Amniotic stem cell (primary cell): ENCODE measurements around the gene PCNT.

Experiments
- DNase-seq: peaks from one replicate; lab custom pipeline; 2025; lab: John Stamatoyannopoulos, UW

The PCNT gene

DNA sequence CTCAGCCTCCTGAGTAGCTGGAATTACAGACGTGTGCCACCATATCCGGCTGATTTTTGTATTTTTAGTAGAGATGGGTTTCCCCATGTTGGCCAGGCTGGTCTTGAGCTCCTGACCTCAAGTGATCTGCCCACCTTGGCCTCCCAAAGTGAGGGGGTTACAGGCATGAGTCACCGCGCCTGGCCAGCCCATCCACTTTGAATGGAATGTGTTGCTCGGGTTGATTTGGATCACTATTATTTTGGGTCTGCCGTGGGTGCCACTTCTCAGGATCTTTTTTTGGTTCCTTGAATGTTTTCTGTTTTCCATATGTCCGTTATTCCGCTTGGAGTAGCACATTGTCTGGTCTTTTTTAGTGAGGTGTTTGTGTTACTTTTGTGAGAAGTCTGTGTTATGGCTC is 17.0 kb downstream of the PCNT start:
- no peak for DNase-seq

- DNase-seq = no peak
Observed at GRCh38 chr21:46344219-46344915, 20.4 kb downstream of the PCNT start.

DNA sequence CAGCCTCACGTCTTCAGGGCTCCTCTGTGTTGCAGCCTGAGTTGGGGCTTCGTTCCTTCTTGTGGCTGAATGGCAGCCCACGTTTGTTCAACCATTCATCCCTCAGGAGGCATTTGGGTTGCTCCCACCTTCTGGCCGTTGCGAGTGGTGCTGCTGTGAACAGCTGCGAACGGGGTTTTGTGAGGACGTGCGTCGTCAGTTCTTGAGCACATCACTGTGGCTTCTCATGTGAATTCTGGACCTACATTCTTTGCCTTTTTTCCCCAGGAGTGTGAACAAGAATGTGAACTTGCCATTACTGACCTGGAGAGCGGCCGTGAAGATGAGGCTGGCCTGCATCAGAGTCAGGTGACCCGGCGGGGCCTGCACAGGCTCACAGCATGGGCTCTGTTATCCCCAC is 21.9 kb downstream of the PCNT start:
- no peak for DNase-seq

DNA sequence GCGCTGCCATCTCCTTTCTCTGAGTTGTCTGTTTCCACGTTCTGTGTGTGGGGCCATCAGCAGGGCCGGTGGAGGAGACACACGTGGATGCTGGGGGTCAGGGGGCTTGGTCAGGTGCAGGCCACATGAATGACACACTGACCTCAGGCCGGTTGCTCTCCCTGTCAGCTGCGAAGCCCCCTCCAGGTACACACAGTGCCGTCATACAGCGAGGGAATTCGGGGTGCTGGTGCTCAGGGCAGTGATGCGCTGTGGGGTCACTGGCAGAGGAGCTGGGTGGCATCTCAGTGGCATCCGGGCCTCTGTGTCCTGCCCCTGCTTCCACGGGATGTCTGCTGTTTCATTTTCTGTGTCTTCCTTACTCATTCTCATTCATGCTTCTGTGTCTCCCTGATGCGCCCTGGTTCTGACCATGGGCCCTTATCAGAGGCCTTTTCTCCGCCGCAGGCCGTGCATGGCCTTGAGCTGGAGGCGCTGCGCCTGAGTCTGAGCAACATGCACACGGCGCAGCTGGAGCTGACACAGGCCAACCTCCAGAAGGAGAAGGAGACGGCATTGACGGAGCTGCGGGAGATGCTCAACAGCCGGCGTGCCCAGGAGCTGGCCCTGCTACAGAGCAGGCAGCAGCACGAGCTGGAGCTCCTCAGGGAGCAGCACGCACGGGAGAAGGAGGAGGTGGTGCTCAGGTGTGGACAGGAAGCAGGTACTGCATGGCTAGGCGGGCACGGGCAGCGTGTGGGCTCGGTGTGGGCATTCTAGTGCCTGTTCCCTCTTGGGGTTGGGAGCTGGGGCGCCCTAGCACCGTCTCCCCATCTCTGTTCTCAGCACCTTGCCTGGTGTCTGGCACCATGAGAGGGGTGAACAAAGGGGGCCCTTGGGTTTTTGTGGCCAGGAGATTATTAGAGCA is 22.6 kb downstream of the PCNT start:
- no peak for DNase-seq

DNA sequence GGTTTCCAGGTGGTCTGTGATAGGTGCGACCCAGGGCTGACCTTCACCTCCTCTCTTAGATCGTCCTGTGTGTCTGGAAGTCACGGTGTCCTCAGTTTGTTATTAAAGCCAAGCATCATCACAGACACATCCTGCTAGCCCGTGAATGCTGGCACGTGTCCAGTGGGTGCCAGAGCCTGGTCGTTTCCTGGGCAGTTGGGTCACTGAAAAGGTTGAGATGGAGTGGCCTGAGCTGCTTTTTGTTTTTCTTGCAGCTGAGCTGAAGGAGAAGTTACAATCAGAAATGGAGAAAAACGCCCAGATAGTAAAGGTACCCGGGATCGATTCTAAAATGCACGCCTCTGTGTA is 23.2 kb downstream of the PCNT start:
- no peak for DNase-seq

DNA sequence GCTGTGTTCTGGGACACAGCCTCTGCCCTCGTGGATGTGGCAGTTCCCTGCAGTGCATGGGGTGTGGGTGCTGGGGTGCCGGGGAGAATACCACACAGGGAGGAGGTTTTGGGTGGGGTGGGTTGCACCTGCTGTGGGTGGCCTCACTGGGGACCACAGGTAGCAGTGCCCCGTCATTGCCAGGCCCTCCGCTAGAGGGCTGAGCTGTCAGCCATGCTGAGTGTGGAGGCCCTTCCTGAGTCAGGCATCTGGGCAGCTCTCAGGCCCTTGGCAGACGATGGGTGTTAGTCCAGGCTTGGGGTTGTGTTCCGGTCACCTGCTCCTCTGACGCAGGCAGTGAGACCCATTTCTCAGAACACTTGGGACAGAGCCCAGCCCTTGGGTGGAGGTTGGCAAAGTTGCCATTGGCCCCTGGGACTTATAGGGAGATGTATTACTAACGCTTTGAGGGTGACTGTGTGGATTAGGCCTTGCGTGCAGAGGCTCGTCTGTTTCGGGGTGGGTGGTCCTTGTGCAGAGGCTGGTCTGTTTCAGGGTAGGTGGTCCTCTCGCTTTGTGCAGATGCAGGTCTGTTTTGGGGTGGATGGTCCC is 23.9 kb downstream of the PCNT start:
- no peak for DNase-seq

- no peak for DNase-seq
Observed at GRCh38 chr21:46349134-46349760, 25.3 kb downstream of the PCNT start.

DNA sequence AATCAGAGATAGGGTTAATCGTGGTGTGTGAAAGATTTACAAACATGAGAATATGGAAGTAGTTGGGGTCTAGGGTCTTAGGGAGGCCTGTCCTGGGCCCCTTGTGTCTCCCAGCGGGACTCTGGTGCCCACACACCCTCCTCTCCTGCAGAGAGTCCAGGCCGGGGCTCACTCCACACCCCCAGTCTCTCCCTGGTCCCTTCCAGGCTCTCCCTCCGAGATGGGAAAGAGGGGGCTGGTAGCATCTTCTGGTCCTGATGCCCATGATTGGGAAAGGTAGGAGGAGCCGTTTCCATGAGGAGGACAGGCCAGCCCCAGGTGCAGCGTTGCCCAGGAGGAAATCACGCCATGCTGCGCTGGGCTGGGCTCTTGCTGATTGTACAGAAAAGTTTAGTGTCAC is 26.6 kb downstream of the PCNT start:
- no peak for DNase-seq

GRCh38 chr21:46350981-46351380 is 27.0 kb downstream of the PCNT start:
- DNase-seq = no peak

DNA sequence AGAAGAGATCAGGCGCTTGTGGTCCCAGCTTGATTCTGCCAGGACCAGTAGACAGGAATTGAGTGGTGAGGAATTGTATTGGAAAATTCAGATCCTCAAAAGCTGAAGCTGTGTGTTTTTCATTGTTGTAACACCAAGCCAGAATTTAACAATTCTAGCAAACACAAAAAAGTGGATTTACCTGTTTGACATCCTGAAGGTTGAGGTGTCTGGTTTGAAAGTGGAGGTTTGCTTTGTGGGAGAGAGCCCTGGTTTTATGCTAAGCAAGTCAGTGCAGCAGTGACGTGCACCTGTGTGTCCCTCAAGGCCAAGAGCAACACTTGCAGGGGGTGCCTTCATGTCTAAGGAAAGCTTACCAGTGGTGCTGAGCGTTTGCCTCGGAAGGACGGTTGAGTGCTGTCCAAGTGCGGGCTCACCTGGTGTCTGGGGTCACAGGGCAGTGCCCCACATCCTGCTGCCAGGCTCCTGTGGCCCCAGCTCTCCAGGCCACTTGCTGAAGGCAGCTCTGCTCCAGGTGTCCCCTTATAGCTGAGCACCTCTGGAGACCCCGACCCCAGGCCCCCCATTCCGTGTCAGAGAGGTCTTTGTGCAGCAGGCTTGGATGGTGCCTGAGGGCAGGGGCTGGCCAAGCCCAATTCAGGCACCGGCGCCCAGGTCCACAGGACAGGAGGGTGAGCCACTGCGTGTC is 27.7 kb downstream of the PCNT start:
- no peak for DNase-seq

- DNase-seq = no peak
Observed at GRCh38 chr21:46352164-46352515, 28.2 kb downstream of the PCNT start.

DNA sequence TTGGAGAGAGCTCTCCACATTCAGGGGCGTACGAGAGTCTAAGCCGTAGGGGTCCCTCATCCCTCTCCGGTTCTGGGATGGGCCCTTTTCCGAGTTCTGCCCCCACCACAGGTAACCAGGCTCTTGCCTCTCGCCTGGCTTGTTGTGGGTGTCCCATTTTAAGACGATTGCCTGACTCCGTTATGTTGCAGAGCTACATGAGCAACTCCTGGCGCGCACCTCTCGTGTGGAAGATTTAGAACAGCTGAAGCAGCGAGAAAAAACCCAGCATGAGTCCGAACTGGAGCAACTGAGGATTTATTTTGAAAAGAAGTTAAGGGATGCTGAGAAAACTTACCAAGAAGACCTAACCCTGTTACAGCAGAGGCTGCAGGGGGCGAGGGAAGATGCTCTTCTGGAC is 29.0 kb downstream of the PCNT start:
- DNase-seq = no peak

- DNase-seq = no peak
Observed at GRCh38 chr21:46354046-46354445, 30.1 kb downstream of the PCNT start.

DNA sequence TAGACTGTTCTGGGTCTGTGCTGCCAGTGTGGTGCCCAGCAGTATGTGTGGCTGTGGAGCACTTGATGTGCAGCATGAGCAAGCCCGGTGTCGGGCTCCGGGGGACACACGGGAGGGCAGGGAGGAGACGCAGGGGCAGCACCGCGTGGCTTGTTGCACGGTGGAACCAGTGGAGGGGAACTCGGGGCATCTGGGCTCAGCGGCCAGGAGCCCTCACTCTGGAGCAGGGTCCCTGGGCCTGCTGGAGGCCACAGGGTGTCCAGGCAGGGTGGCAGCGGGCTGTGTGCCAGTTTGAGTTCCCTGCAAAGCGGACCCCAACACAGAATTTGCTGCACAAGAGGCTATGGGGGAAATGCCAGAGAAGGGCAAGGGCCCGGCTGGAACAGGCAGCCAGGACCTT is 30.6 kb downstream of the PCNT start:
- DNase-seq = no peak

- DNase-seq = no peak
Observed at GRCh38 chr21:46355161-46356004, 31.4 kb downstream of the PCNT start.

- DNase-seq = no peak
Observed at GRCh38 chr21:46356005-46356338, 32.0 kb downstream of the PCNT start.

DNA sequence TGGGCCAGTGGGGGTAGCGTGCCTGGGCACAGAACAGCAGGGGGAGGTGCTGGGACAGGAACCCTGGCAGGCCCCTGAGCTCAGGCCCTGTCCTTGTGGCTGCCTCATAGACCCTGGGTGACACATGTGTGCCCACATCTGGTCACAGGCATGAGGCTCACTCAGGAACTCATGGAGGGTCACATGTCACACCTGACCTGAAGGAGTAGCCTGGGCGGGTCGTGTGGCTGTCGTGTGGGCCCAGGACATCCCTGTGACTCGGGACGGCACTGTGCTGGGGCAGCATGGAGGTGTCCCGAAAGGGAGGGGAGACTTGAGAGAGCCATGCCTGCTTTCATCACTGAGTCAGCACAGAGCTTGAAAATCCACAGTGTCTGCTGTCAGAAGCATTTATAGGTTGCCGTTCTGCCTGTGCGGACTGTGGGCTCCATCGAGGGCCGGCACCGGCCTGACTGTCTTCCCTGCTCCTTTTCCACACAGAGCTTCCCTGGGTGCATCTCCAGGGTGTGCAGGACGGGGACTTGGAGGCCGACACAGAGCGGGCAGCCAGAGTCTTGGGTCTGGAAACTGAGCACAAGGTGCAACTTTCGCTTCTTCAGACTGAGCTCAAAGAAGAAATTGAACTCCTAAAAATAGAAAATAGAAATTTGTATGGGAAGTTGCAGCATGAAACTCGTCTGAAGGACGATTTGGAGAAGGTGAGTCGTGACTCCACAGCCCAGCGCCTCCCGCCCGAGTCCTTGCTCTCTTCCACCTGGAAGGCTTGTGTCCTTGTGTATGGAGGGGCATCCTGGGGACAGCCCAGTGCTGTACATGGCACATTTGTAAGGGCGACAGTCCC is 32.8 kb downstream of the PCNT start:
- DNase-seq = no peak

- no peak for DNase-seq
Observed at GRCh38 chr21:46357335-46357604, 33.3 kb downstream of the PCNT start.

GRCh38 chr21:46357684-46358425 is 33.9 kb downstream of the PCNT start:
- DNase-seq = no peak

DNA sequence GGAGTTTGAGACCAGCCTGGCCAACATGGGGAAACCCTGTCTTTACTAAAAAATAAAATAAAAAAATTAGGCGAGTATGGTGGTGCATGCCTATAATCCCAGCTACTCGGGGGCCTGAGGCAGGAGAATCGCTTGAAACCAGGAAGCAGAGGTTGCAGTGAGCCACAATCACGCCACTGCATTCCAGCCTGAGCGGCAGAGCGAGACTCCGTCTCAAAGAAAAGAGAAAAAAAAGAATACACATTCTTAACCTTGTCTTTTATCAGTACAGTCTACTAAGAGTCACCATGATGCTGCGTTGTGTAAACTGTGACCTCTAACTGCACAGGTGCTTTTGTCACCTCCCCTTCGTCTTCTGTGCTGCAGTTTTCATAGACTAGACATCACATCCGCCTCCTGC is 37.2 kb downstream of the PCNT start:
- no peak for DNase-seq
